ENCODE data around the gene FLNB. TPM values are rescaled to one million over a fixed set of nuclear protein-coding genes. Genes with fewer than 3 reads are reported as not detected.
A peak's percentile ranks its signal among the peaks of the same experiment; 100 is the strongest.

FLNB gene
- total and polyA plus RNA-seq, 3 experiments from 2014 or later: 11.5 to 12.8 (median 12.2) TPM

DNA sequence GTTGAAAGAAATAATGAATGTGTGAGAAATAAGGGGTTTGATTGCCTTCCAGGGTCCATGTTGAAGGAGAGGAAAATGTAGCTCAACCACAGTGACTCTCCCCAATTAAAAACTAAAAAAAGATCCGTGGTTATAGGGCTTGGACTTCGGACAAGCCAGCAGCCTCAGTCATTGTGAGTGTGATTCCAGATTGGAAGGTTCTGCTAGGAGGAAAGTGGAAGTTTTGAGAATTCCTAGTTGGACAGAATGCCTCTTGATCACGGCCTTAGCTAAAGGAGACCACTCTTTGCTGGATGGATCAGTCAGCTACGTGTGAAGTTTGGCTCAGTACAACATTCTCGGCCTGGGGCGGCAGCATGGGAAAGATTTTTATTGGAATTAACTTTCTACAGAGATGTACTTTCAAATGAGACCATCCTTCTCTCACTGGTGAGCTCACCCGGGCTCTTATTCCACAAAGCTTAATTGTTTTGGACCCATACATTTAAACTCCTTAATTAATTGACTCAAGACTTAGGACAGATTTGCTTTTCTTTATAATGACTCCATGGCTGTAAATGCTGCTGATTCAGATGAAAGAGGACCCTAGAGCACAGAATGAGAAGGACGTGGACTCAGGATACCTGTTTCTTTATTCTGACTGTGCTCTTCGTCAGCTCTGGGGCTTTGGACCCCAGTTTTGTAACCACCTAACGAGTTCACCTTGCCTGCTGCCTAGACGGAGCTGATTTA lies 27.5 kb downstream of the FLNB start:
- H3K9me3 Mint-ChIP-seq: no peaks in the 10 kb centered on the region

DNA sequence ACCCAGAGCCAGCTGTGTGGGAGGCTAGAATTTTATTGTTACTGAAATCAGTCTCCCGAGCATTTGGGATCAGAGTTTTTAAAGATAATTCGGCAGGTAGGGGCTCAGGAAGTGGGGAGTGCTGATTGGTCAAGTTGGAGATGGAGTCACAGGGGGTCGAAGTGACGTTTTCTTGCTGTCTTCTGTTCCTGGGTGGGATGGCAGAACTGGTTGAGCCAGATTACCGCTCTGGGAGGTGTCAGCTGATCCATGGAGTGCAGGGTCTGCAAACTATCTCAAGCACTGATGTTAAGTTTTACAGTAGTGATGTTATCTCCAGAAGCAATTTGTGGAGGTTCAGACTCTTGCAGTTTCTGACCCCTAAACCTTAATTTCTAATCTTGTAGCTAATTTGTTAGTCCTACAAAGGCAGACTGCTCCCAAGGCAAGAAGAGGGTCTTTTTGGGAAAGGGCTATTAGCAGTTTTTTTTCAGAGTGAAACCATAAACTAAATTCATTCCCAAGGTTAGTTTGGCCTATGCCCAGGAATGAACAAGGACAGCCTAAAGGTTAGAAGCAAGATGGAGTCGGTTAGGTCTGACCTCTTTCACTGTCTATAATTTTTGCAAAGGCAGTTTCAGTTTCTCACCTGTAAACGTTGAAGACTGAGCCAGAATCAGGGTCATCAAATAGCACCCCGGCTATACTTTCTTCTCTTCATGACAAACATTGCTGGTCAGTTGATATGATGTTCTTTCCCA lies 28.2 kb downstream of the FLNB start:
- no peaks in the 10 kb centered on the region for H3K27me3 Mint-ChIP-seq
- H3K4me3 Mint-ChIP-seq: peak overlapping the region in 2 of 7 donors; percentile 33 to 83
- H3K27ac ChIP-seq (ENCODE audit: low read depth, low read length): no peak overlapping the region
- H3K9me3 Mint-ChIP-seq: no peaks in the 10 kb centered on the region
- DNase-seq: no peak
- H3K27ac Mint-ChIP-seq: peak overlapping the region; percentile 61 to 98 (median 96)
- ChIA-PET POLR2A (no interaction called here), CTCF (no interaction called here)
- H3K4me1 Mint-ChIP-seq: peaks cover 33 to 52% (median 45%) of the 10 kb centered on the region in 3 donors
- no peak overlapping the region for H3K4me3 ChIP-seq (ENCODE audit: low read length)
- no peaks in the 10 kb centered on the region for H3K27me3 ChIP-seq (ENCODE audit: insufficient read depth, low read length, poor library complexity, severe bottlenecking)
- peaks cover 0 to 6% (median 0%) of the 10 kb centered on the region in 3 donors for H3K36me3 Mint-ChIP-seq
- peaks cover 37% of the 10 kb centered on the region for H3K4me1 ChIP-seq (ENCODE audit: insufficient read depth, low read length)
- no peaks in the 10 kb centered on the region for H3K9me3 ChIP-seq (ENCODE audit: low read length)
- no peaks in the 10 kb centered on the region for H3K36me3 ChIP-seq (ENCODE audit: insufficient read depth, low read length)

More for the DNA sequence above, 27.5 kb downstream of the FLNB start:
- peak overlapping the region; percentile 18 for H3K27ac ChIP-seq (ENCODE audit: low read depth, low read length)
- H3K27ac Mint-ChIP-seq: peak overlapping the region; percentile 76 to 98 (median 96)
- H3K9me3 ChIP-seq (ENCODE audit: low read length): no peaks in the 10 kb centered on the region
- H3K4me3 Mint-ChIP-seq: peak overlapping the region; percentile 42 to 85 (median 58)
- no peak for DNase-seq
- POLR2A ChIA-PET: no interaction called here
- no peaks in the 10 kb centered on the region for H3K27me3 Mint-ChIP-seq
- peaks cover 0 to 6% (median 0%) of the 10 kb centered on the region in 3 donors for H3K36me3 Mint-ChIP-seq
- peaks cover 26 to 44% (median 43%) of the 10 kb centered on the region in 3 donors for H3K4me1 Mint-ChIP-seq
- no peaks in the 10 kb centered on the region for H3K27me3 ChIP-seq (ENCODE audit: insufficient read depth, low read length, poor library complexity, severe bottlenecking)
- H3K4me1 ChIP-seq (ENCODE audit: insufficient read depth, low read length): peaks cover 30% of the 10 kb centered on the region
- H3K4me3 ChIP-seq (ENCODE audit: low read length): no peak overlapping the region
- H3K36me3 ChIP-seq (ENCODE audit: insufficient read depth, low read length): no peaks in the 10 kb centered on the region
- CTCF ChIA-PET: interaction anchor here (1.7 kb wide), 1 partner anchor 27 kb away, joined by 5 read pairs; the partner anchor contains the start of gene FLNB

DNA sequence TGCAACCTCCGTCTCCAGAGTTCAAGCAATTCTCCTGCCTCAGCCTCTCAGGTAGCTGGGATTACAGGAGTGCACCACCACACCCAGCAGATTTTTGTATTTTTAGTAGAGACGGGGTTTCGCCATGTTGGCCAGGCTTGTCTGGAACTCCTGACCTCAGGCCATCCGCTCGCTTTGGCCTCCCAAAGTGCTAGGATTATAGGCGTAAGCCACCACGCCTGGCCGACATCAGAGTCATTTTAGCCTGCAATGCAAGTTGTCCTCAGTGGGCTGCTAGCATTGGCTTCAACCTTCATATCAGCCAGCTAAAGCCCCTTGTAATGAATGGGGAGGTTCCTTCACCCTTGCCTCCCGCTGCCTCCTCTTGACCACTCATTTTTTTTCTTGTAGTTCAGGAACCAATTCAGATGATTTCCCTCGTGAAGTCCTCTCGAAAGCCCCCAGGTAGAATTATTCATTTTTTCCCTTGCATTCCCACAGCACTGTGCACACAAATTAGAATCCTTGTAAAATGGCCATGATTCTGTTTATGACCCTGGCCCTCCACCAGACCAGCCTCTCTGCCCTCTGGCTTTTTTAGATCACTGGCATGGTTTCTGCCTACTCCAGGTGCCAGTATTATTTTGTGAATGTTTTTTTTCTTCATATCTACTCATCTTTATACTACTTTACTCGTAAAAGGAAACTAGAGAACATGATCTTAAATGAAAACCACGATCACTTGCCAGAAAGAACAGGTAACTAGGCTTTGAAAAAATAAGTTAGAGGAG lies 29.1 kb downstream of the FLNB start:
- H3K4me3 Mint-ChIP-seq: peak overlapping the region in 2 of 7 donors; percentile 6 to 52
- no peaks in the 10 kb centered on the region for H3K36me3 ChIP-seq (ENCODE audit: insufficient read depth, low read length)
- peak overlapping the region in 6 of 8 donors; percentile 79 to 87 (median 82) for H3K27ac Mint-ChIP-seq
- H3K27me3 ChIP-seq (ENCODE audit: insufficient read depth, low read length, poor library complexity, severe bottlenecking): no peaks in the 10 kb centered on the region
- H3K4me1 ChIP-seq (ENCODE audit: insufficient read depth, low read length): peaks cover 44% of the 10 kb centered on the region
- no peaks in the 10 kb centered on the region for H3K27me3 Mint-ChIP-seq
- H3K9me3 Mint-ChIP-seq: no peaks in the 10 kb centered on the region
- ChIA-PET POLR2A (no interaction called here), CTCF (no interaction called here)
- DNase-seq: no peak
- peaks cover 37 to 58% (median 53%) of the 10 kb centered on the region in 3 donors for H3K4me1 Mint-ChIP-seq
- H3K36me3 Mint-ChIP-seq: peaks cover 0 to 6% (median 0%) of the 10 kb centered on the region in 3 donors
- H3K27ac ChIP-seq (ENCODE audit: low read depth, low read length): no peak overlapping the region
- H3K9me3 ChIP-seq (ENCODE audit: low read length): no peaks in the 10 kb centered on the region
- no peak overlapping the region for H3K4me3 ChIP-seq (ENCODE audit: low read length)

DNA sequence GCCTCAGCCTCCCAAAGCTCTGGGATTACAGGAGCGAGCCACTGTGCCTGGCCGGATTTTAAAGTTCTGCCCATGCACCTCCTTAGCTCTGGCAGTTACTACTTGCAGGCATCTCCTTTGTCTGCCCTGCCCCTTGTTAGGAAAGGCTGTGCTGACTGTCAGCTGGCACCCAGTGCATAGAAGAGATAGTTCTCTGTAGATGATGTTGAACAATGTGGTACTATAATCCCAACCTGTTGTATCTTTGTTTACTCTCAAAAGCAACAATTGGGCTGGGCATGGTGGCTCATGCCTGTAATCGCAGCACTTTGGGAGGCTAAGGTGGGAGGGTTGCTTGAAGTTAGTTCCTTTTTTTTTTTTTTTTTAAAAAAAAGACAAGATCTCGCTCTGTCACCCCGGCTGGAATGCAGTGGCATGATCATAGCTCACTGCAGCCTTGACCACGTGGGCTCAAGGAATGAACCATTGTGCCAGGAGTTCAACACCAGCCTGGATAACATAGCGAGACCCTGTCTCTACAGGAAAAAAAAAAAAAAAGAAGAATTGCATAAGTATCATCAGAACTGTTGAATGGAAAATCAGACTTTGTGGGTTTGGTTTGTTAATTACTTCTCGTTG lies 30.6 kb downstream of the FLNB start:
- CTCF ChIA-PET: no interaction called here
- H3K4me3 Mint-ChIP-seq: no peak overlapping the region
- H3K9me3 Mint-ChIP-seq: no peaks in the 10 kb centered on the region
- H3K36me3 Mint-ChIP-seq: peaks cover 0 to 6% (median 0%) of the 10 kb centered on the region in 3 donors
- H3K4me1 Mint-ChIP-seq: peaks cover 40 to 56% (median 49%) of the 10 kb centered on the region in 3 donors
- no peaks in the 10 kb centered on the region for H3K27me3 Mint-ChIP-seq
- H3K4me3 ChIP-seq (ENCODE audit: low read length): no peak overlapping the region
- no peaks in the 10 kb centered on the region for H3K9me3 ChIP-seq (ENCODE audit: low read length)
- POLR2A ChIA-PET: no interaction called here
- peaks cover 44% of the 10 kb centered on the region for H3K4me1 ChIP-seq (ENCODE audit: insufficient read depth, low read length)
- no peaks in the 10 kb centered on the region for H3K36me3 ChIP-seq (ENCODE audit: insufficient read depth, low read length)
- no peak overlapping the region for H3K27ac ChIP-seq (ENCODE audit: low read depth, low read length)
- DNase-seq: no peak
- peak overlapping the region in 1 of 8 donors; percentile 12 for H3K27ac Mint-ChIP-seq
- no peaks in the 10 kb centered on the region for H3K27me3 ChIP-seq (ENCODE audit: insufficient read depth, low read length, poor library complexity, severe bottlenecking)

DNA sequence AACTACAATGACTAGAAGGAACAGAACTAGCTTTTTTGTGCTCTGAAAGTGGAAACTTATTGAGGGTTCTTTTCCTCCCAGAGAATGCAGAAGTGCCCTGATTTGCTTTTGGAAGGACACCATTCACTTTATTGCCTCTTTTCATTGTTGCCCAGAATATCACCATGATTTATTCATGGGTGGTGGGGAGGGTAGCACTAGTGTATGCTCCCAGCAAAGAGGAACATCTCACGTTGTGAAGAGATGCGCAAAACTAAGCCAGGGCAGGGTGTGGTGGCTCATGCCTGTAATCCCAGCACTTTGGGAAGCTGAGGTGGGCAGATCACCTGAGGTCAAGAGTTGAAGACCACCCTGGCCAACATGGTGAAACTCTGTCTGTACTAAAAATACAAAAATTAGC lies 31.4 kb downstream of the FLNB start:
- H3K36me3 Mint-ChIP-seq: peaks cover 0 to 6% (median 0%) of the 10 kb centered on the region in 3 donors
- Histone ChIP-seq H3K27ac (ENCODE audit: low read depth, low read length) (no peak overlapping the region), H3K9me3 (ENCODE audit: low read length) (no peaks in the 10 kb centered on the region), H3K27me3 (ENCODE audit: insufficient read depth, low read length, poor library complexity, severe bottlenecking) (no peaks in the 10 kb centered on the region), H3K4me3 (ENCODE audit: low read length) (no peak overlapping the region), H3K4me1 (ENCODE audit: insufficient read depth, low read length) (peaks cover 37% of the 10 kb centered on the region), H3K36me3 (ENCODE audit: insufficient read depth, low read length) (no peaks in the 10 kb centered on the region)
- no peak overlapping the region for H3K27ac Mint-ChIP-seq
- ChIA-PET POLR2A (no interaction called here), CTCF (no interaction called here)
- H3K4me1 Mint-ChIP-seq: peaks cover 41 to 54% (median 44%) of the 10 kb centered on the region in 3 donors
- no peaks in the 10 kb centered on the region for H3K27me3 Mint-ChIP-seq
- no peak for DNase-seq
- no peaks in the 10 kb centered on the region for H3K9me3 Mint-ChIP-seq
- H3K4me3 Mint-ChIP-seq: peak overlapping the region in 1 of 7 donors; percentile 44

DNA sequence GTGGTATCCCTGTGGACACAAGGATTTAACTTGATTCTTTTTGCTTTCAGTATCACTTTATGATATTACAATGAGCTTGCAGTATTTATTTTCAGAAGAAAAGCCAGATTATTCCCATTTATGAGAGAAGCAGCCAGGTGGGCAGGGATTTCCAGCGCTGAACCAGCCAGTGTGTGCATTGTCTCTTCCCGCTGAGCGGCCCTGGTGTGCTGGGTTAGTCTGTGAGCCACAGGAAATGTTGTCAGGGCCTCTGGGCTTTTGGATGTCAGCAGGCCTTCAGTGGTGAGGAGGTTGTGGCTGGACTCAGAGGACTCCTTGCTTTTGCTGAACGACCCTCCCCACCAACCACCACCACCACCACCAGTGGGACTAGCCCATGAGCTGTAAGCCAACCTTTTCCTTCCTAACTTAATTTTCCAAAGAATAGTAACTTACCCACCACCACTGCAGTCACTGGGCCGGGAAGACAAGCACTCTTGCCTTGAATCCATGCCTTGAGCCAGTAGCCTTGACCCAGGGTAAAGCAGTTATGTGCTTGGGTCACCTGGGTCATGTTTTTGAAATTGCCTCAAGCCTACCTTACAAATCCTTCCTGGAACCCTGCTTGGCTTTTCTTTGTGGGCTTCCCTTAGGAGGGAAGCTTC lies 33.1 kb downstream of the FLNB start:
- Histone ChIP-seq H3K36me3 (ENCODE audit: insufficient read depth, low read length) (no peaks in the 10 kb centered on the region), H3K27ac (ENCODE audit: low read depth, low read length) (no peak overlapping the region), H3K4me3 (ENCODE audit: low read length) (no peak overlapping the region), H3K4me1 (ENCODE audit: insufficient read depth, low read length) (peaks cover 21% of the 10 kb centered on the region), H3K27me3 (ENCODE audit: insufficient read depth, low read length, poor library complexity, severe bottlenecking) (no peaks in the 10 kb centered on the region), H3K9me3 (ENCODE audit: low read length) (no peaks in the 10 kb centered on the region)
- Mint-ChIP-seq H3K9me3 (no peaks in the 10 kb centered on the region), H3K27ac (peak overlapping the region in 7 of 8 donors; percentile 27 to 89 (median 50)), H3K27me3 (no peaks in the 10 kb centered on the region), H3K4me3 (peak overlapping the region in 4 of 7 donors; percentile 19 to 38 (median 28)), H3K4me1 (peaks cover 24 to 37% (median 27%) of the 10 kb centered on the region in 3 donors), H3K36me3 (peaks cover 0 to 6% (median 0%) of the 10 kb centered on the region in 3 donors)
- DNase-seq: no peak
- CTCF ChIA-PET: no interaction called here
- POLR2A ChIA-PET: no interaction called here

DNA sequence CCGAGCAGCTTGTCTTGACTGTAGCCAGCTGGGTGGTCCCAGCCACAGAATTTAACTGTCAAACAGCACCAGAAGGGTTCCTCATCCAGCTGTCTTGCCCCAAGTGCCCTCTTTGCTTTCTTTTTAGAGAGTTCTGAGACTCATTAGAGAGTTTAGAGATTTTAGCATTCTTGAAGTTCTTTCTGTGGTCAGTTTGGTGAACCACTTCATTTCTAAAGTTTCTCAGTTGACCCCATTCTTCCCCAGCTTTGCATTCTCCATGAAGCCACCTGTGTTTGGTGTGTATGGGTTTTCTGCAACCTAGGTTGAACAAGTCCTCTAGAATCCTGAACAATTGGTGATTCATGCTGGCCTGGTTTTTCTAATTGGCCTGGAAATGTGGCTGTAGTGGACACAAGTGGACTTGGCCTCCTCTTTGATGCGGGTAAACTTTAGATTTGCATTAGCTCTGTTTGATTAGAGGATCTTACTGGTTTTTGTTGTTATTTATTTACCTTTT lies 33.7 kb downstream of the FLNB start:
- Histone ChIP-seq H3K27me3 (ENCODE audit: insufficient read depth, low read length, poor library complexity, severe bottlenecking) (no peaks in the 10 kb centered on the region), H3K36me3 (ENCODE audit: insufficient read depth, low read length) (no peaks in the 10 kb centered on the region), H3K27ac (ENCODE audit: low read depth, low read length) (no peak overlapping the region), H3K4me3 (ENCODE audit: low read length) (no peak overlapping the region), H3K9me3 (ENCODE audit: low read length) (no peaks in the 10 kb centered on the region), H3K4me1 (ENCODE audit: insufficient read depth, low read length) (peaks cover 20% of the 10 kb centered on the region)
- peak overlapping the region in 3 of 7 donors; percentile 23 to 38 (median 29) for H3K4me3 Mint-ChIP-seq
- no peaks in the 10 kb centered on the region for H3K9me3 Mint-ChIP-seq
- H3K27ac Mint-ChIP-seq: peak overlapping the region in 7 of 8 donors; percentile 27 to 89 (median 50)
- no peaks in the 10 kb centered on the region for H3K27me3 Mint-ChIP-seq
- CTCF ChIA-PET: no interaction called here
- DNase-seq: no peak
- H3K4me1 Mint-ChIP-seq: peaks cover 20 to 31% (median 21%) of the 10 kb centered on the region in 3 donors
- POLR2A ChIA-PET: no interaction called here
- peaks cover 0 to 6% (median 0%) of the 10 kb centered on the region in 3 donors for H3K36me3 Mint-ChIP-seq

Measured in CD8-positive, alpha-beta memory T cell (primary cell).